ENCODE data around the gene FANCC. TPM values are rescaled to one million over a fixed set of nuclear protein-coding genes. Genes with fewer than 3 reads are reported as not detected.

FANCC gene
- total and polyA plus RNA-seq, 2 of the 13 experiments (the other 11 are each of a cell fraction or from before 2014, with no cell fraction given) = 7.4 to 8.6 TPM

GRCh38 chr9:95242613-95243012 lies 74.9 kb downstream of the FANCC start (continued):
- TF ChIP-seq KMT2A (CRISPR knock-in tag; IDR thresholded peaks at IDR 0.05) (no peak), TRAFD1 (CRISPR knock-in tag; IDR thresholded peaks at IDR 0.05; ENCODE audit: borderline replicate concordance) (no peak), ZFP37 (CRISPR knock-in tag; IDR thresholded peaks at IDR 0.05; ENCODE audit: borderline replicate concordance) (no peak), ARNT (IDR thresholded peaks at IDR 0.05) (no peak), PAXIP1 (CRISPR knock-in tag; conservative IDR thresholded peaks at IDR 0.05) (0 out of 2 replicates have a peak, but pooled peaks have one; percentile 26), MEF2D (CRISPR knock-in tag; IDR thresholded peaks at IDR 0.05) (no peak), SALL1 (CRISPR knock-in tag; IDR thresholded peaks at IDR 0.05) (peak; percentile 19; the same call in 1 of the 2 replicates), HIC2 (CRISPR knock-in tag; IDR thresholded peaks at IDR 0.05; ENCODE audit: low read depth) (0 out of 2 replicates have a peak, but pooled peaks have one; percentile 32), CEBPB (IDR thresholded peaks at IDR 0.05; ENCODE audit: borderline replicate concordance, low read depth, low read length) (peak; percentile 76; the same call in 1 of the 2 replicates), FOXA3 (CRISPR knock-in tag; IDR thresholded peaks at IDR 0.05) (peak; percentile 33; the same call in 1 of the 2 replicates), HNF4A (CRISPR knock-in tag; IDR thresholded peaks at IDR 0.05) (peak; percentile 74), ZNF530 (CRISPR knock-in tag; IDR thresholded peaks at IDR 0.05; ENCODE audit: low read depth) (no peak), CEBPG (CRISPR knock-in tag; IDR thresholded peaks at IDR 0.05) (0 out of 2 replicates have a peak, but pooled peaks have one; percentile 33), GATAD2A (CRISPR knock-in tag; IDR thresholded peaks at IDR 0.05) (0 out of 2 replicates have a peak, but pooled peaks have one; percentile 41), CTCF (CRISPR knock-in tag; IDR thresholded peaks at IDR 0.05) (0 out of 2 replicates have a peak, but pooled peaks have one; percentile 6), ARHGAP35 (CRISPR knock-in tag; IDR thresholded peaks at IDR 0.05; ENCODE audit: borderline replicate concordance) (no peak), ZNF263 (CRISPR knock-in tag; IDR thresholded peaks at IDR 0.05) (peak; percentile 92), EP300 (IDR thresholded peaks at IDR 0.05; ENCODE audit: low read depth in 2 of 2, low read length in 2 of 2) (peak in 1 of 2 experiments; percentile 26; a peak in 1 of 4 replicates), EP300 (CRISPR knock-in tag; IDR thresholded peaks at IDR 0.05; ENCODE audit: borderline replicate concordance) (no peak)
